Right lung (tissue), 5 donors: ENCODE results near the gene GNG4. TPM values are rescaled to one million over a fixed set of nuclear protein-coding genes. Genes with fewer than 3 reads are reported as not detected.
"Not testable (repeated sequence)": the region's sequence is repeated elsewhere in the genome, so short reads cannot be mapped to it uniquely, and the experiment has no call there.

Experiments
- DNase-seq, 2 donors: peaks; one replicate each; pipeline ENCODE4 v3.0.0-alpha.2; 2013
- polyA plus RNA-seq, 5 donors: library from polyadenylated mRNA; unstranded; fragments of 120-200 nt; gene quantifications; one replicate each; pipeline versions ENCODE4 v1.2.1 to v1.2.3, GENCODE V29; 2013; ENCODE audit warnings: inconsistent platforms in 1 of 5, low replicate concordance in 1 of 5; ENCODE audit not compliant: insufficient read length in 5 of 5, insufficient read depth in 1 of 5

GNG4 gene
- polyA plus RNA-seq, 5 donors = 1.3 to 2.8 (median 1.7) TPM

DNA sequence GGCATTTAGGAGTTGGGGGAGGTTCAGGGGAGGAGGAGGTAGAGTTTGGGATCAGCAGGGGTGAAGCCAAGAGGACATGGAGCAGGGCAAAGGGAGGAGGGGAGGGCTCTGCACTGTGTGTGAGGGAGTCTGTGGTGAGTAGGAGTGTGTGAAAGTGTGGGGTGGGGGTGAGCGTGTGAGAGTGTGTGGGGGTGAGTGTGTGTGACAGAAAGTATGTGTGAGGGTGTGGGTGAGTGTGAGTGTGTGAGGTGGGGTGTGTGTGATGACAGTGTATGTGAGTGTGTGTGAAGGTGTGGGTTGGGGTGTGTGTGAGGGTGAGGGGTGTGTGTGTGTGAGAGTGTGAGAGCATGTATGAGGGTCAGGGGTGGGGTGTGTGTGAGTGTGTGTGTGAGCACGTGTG, 62.6 kb downstream of the GNG4 start:
- DNase-seq = no peak

DNA sequence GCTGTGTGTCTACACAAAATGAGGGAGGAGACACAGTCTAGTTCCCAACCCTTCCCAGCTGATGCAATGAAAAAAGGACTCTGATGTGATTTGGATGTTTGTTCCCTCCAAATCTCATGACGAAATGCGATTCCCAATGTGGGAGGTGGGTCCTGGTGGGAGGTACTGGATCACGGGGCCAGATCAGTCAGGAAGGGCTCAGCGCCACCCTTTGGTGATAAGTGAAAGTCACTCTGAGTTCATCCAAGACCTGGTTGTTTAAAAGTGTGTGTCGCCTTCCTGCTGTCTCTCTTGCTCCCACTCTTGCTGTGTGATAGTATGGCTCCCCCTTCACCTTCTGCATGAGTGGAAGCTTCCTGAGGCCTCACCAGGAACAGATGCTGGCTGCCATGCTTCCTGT, 63.2 kb downstream of the GNG4 start:
- no peak for DNase-seq

DNA sequence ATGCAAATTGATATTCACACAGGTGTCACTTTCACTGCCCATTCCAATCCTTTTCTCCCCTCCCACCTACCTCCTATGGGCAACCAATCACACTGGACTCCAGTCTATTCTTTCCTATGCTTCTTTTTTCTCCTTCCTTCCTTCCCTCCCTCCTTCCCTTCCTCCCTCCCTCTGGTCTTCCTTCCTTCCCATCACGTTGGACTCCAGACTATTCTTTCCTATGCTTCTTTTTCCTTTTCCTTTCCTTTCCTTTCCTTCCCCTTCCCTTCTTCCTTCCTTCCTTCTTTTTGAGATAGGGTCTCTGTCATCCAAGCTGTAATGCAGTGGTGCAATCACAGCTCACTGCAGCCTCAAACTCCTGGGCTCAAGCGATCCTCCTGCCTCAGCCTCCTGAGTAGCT, 64.6 kb downstream of the GNG4 start:
- no peak for DNase-seq

DNA sequence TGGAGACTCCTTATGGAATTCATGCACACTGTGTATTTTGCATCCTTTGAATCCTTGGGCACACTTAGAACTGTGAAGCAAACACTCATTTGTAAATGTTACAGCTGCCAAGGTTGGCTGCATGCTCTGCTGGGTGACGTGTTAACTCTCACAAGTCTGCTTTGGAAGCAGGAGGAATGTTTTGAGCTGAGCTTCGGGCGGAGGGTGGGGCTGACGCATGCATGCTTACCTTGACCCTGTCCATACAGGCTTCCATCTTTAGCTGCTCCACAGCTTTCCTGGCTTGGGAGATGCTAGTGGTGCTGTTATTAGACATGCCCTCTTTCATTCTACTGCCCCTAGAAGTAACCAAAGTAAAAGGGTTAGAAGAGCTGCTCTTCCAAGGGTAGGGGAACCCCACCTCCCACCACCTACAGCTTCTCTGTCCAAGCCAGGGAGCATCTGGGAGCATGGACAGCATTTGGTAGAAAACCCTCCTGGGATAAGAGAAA, 66.0 kb downstream of the GNG4 start:
- DNase-seq = no peak

DNA sequence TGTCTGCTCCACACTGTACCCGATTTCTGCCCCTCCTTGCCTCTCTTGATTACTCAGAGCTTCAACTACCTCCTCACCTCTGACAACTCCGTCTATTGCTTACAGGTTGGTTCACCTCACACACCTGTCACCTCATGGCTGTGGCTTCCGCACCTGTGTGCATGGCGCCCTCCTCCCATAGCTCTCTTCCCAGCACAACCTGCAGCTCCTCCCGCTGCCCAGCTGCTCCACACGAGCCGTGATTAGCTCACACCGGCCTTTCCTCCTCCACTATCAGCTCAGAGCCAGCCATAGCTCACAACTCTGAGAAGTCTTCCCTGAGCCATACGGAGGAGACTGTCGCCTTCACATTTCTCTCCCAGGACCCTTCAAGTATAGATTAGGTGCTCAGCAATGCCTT, 67.5 kb downstream of the GNG4 start:
- no peak for DNase-seq

DNA sequence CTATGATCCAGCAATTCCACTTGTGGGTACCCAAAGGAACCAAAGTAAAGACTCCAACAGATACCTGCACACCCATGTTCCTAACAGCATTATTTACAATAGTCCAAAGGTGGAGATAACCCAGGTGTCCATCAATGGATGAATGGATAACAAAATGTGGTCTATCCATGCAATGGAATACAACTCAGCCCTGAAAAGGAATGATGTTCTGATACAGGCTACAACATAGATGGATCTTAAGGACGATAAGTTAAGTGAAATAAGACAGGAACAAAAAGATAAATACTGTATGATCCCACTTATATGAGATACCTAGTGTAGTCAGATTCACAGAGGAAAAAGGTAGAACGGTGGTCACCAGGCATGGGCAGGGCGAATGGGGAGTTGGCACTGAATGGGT, 69.7 kb downstream of the GNG4 start:
- no peak for DNase-seq

DNA sequence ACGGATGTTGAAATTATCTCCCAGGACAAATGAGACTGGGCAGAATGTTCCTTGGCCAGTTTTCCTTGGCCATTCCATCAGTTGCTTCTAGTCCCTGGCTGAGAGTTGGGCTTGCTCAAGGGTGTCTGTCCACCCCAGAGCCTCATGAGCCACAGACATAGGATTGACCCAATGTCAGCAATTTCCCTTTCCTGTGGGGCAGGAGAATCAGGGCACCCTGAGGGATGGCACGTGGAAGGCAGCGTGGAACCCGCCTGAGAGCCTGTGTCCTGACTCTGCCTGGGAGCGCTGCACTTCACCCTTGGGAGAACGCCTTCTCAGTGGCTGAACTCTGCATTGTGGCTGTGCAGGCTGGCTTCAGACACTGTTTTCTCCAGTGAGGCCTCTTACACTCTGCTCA, 74.0 kb downstream of the GNG4 start:
- DNase-seq = no peak

DNA sequence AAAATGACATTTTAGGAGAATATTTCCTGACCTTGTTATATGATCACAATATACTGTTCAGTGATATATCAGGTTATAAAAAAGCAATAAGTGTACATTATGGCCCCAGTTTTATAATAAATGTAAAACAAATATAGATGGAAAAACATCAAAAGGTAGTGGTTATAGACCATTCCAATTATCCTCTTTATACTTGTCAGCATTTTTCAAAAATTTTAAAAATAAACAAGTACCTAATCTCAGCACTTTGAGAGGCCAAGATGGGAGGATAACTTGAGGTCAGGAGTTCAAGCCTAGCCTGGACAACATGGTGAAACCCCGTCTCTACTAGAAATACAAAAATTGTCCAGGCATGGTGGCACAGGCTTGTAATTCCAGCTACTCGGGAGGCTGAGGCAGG, 75.7 kb downstream of the GNG4 start:
- DNase-seq = no peak

DNA sequence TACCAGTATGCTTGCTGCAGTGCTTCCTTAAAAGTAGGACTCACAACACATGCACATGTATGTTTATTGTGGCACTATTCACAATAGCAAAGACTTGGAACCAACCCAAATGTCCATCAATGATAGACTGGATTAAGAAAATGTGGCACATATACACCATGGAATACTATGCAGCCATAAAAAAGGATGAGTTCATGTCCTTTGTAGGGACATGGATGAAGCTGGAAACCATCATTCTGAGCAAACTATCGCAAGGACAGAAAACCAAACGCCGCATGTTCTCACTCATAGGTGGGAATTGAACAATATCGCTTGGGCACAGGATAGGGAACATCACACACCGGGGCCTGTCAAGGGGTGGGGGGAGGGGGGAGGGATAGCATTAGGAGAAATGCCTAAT, 76.6 kb downstream of the GNG4 start:
- DNase-seq = not testable (repeated sequence)

DNA sequence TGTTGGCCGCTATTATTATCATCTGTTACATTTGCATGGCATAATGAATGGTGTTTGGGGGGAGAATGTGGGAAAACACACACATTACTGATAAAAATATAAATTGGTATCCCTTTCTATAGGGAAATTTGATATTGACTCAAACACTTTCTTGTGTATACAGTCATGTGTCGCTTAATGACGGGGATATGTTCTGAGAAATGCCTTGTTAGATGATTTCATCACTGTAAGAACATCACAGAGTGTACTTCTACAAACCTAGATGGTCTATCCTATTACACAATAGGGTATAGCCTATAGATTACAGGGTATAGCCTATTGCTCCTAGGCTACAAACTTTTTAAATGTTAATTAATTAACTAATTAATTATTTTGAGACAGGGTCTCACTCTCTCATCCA, 78.1 kb downstream of the GNG4 start:
- DNase-seq = no peak

DNA sequence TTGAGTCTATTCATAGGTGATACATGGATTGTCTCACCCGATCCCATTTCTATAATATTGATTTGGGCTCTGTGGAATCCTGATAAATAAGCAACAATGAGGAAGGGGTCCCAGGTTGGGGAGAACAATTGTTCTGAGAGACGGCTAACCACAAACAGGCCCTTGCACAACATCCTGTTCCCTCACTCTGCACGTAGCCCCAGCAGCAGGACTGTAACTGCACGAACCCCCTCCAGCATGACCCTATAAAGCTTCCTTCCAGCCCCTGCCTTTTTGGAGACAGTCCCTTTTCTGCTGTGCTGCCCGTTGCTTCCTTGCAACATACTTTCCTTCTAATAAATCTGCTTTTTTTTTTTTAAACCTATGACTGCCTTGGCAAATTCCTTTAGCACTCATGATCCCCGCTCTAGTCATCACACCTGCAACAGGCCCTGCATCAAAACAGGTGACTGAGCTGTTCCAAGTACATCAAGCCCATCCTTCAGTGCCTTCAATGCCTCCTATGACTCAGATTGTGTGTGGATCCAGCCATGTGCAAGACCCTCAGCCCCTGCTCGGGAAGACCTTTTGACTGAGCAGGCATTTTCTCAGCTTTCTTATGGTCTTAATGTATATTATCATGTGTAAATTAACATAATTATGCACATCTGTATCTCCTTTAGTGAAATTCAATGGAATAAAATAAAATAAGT, 81.6 kb downstream of the GNG4 start:
- no peak for DNase-seq

DNA sequence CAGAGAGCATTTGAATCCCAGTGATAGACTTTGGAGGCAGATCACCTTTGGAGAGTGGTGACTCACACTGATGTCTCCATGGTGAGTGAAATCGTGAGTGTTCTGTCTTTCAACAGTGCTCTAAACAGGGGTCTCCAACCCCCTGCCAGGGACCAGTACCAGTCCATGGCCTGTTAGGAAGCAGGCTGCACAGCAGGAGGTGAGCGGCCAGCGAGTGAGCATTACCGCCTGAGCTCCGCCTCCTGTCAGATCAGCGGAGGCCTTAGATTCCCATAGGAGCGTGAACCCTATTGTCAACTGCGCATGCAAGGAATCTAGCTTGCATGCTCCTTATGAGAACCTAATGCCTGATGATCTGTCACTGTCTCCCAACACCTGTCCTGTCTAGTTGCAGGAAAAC, 83.5 kb downstream of the GNG4 start:
- no peak for DNase-seq

DNA sequence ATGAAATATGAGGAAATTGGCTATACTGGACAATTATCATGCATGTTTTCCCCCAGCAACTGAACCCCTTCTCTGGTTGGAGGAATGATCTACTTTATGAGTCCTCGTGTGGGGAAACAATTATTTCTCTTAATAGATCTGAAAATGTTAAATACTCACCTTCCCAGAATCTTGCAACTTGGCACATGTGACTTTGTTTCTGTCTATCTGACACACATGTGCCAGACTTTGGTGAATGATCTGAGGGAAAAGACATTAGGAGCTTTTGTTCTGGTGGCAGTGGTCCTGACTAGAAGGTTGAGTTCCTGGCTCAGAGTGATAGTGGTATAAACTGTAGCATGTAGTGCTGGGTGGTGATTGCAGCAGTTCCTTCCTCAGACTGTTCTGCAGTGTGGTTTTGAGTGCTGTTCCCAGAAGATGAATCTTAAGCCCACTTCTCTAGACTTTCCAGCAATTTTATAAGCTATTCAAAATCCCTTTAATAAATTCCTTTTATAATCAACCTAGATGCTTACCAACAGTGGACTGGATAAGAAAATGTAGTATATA, 86.0 kb downstream of the GNG4 start:
- no peak for DNase-seq

DNA sequence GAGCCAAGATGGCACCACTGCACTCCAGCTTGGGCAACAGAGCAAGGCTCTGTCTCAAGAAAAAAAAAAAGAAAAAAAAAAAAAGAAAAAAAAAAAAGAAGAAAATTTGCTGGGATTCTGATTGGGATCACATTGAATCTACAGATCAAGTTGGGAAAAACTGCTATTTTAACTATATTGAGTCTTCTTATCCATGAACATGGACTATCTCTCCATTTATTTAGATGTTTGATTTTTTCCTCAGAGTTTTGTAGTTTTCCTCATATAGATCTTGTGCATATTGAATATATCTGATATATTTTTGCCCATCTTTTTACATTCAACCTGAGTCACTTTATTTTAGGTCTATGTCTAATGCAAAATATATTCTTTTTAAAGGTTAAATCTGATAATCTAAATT, 87.0 kb downstream of the GNG4 start:
- DNase-seq = no peak

DNA sequence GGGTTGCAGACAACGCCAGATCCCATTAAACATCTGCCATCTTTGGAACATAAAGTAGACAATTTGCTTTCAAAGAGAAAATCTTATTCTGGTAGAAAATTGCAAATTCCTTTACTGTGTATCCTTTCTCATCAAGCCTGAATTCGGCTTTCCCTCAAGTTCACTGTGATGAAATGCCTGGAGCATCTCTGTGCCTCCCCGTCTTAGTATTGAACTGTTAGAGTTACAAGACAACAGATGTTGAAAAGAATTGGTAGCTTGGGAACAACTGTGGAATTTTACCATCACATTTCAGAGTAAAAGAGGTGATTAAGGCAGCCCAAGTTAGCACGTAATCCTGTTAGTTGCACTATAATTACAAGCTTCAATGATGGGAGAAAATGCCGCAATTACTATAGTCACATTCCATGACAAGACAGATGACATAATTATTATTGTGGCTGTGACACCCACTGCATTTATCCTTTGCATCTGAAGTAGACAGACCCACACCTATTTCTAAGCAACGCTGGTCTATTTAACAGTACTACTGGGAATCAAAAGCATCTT, 90.9 kb downstream of the GNG4 start:
- no peak for DNase-seq

DNA sequence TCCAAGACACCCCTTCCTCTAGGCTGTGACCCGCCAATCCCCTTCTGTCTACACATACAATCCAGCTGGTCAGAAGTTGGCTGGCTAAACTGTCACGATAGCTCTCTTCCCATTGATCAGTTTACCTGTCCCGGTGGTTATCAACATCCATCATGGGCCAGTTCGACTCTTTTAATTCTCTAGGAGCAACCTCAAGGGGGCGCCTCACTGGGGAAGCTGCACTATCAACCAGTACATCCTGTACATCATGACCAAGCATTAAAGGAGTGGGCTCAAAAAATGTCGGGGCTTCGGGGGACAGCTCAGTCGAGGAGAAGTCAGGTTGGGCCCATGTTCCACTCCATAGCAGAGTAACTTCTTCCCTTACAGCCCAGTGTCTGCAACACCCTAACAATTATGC, 92.1 kb downstream of the GNG4 start:
- DNase-seq = no peak

DNA sequence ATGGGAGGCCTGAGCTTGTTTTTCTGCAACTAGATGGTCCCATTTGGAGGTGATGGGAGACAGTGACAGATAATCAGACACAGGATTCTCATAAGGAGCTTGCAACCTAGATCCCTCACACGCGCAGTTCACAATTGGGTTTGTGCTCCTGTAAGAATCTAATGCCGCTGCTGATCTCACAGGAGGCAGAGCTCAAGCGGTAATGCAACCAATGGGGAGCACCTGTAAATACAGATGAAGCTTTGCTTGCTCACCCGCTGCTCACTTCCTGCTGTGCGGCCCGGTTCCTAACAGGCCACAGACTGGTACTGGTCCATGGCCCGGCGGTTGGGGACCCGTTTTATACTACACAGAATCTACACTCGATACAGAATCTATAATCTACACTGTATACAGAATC, 92.8 kb downstream of the GNG4 start:
- no peak for DNase-seq

DNA sequence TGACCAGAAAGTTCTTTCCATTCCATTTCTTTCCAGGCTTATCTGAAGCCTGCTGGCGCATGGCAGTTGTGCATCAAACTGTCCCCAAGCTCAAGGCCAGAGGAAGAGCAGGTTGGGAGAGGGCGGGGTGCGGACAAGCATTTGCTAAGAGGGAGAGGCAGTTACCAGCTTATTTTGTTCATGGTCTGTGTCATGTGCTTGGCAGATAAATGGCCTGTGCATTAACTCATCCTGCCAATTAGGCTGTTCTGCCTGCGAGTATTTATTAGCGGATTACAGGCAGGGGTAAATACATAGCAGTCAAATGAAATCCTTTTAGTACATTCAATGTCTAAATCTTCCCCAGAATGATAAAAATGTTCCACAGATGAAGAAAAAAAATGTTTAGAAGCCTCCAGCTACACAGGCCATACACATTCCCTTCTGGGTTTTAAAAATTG, 96.5 kb downstream of the GNG4 start:
- DNase-seq = no peak

DNA sequence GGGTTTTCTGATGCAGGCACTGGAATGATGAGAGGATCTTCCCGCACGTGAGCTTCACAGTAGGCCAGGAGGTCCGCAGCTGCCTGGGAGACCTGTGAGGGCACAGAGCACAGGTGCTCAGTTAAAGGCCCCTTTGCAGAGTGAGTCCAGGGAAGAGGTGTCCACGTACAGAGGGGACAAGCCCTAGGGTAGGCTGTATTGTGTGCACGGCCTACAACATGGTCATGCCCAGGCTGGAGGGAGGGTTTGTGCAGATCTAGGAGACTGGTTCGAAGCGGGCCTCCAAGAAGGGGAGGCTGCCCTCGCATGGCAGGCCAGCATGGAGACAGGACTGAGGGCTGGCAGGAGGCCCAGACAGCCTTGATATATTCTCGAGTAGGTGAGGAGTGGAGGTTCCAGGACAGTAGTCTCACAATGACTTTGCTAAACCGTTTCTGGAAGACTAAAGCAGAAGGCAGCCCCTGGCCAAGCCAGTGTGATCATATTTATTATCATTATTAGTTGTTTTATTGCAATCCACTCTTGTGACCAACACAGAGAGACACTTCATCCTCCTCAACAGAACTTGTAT, 97.4 kb downstream of the GNG4 start:
- no peak for DNase-seq

DNA sequence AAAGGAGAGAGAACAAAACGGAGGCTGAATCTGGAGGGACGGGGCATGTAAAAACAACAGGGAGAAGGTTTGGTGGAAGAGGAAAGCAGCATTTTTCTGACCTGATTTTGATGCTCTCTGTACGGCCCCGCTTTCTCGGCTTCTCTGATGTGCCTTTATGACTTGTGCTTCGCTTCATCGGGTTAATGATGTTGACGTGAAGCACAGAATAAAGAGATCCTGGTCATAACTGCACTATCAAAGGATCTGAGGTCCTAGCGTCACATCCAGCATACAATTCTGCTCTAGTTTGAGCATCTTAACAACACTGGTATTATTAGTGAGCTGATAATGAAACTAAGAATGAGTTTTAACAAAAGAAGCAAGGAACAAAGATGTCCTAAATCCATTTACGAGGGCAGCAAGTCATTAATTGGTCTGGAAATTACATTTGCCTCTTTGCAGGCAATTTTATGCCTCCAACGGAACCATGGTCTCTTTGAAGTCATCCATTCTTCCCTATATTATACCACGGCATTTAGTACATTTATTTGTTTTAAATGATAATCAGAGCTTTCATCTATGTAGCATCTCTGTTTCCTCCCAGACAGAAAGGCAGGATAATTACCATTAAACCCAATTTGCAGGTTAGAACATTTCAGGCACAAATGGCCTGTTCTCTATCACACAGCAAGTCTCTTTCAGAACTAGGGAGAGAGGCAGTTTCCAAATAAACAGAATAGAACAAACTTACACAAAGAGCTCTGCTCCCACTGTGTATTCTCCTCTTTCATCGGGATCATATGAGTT, 100.0 kb downstream of the GNG4 start:
- no peak for DNase-seq

DNA sequence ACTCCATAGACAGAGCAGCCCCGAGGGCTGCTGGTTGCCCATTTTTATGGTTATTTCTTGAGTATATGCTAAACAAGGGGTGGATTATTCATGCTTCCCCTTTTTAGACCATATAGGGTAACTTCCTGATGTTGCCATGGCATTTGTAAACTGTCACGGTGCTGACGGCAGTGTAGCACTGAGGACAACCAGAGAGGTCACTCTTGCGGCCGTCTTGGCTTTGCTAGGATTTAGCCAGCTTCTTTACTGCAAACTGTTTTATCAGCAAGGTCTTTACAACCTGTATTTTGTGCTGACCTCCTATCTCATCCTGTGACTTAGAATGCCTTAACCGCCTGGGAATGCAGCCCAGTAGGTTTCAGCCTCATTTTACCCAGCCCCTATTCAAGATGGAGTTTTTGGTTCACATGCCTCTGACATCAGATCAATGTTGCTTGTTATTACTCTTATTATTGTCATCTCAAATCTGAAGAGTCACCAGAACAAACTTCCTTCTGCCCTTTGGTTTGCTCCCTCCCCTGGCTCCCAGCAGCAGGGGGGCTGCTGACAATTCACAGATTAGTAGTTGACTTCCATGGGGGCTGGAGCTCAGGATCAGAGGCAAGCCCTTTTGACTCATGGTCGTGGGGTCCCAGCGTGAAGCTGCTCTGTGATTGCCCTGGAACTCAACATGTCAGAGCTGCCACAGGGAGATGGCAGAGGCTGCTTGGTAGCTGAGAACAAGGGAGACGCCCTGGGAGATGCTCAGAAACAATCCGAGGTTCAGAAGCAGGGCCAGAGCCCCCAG, 103.0 kb downstream of the GNG4 start:
- DNase-seq = not testable (repeated sequence)
